Hepatocyte (in vitro differentiated cells): ENCODE data around the gene KLHL42. TPM values are rescaled to one million over a fixed set of nuclear protein-coding genes. Genes with fewer than 3 reads are reported as not detected.

ENCODE experiments used
- DNase-seq: peaks from one replicate; pipeline ENCODE4 v3.0.0-alpha.2; 2016; ENCODE audit warnings: low spot score
- H2AFZ ChIP-seq: fragments of 200-600 bp; sonication (generic); 2 replicates; pipeline ENCODE4 v1.6.0; 2016; ENCODE audit warnings: antibody characterized with exemption, mild to moderate bottlenecking
- H3K27ac ChIP-seq: fragments of 200-600 bp; sonication (generic); 2 replicates; pipeline ENCODE4 v1.5.1; 2016; ENCODE audit warnings: mild to moderate bottlenecking
- H3K27me3 ChIP-seq: fragments of 200-600 bp; sonication (generic); 2 replicates; pipeline ENCODE4 v1.6.1; 2016
- H3K36me3 ChIP-seq: fragments of 200-600 bp; sonication (generic); replicated peaks from 2 replicates; pipeline ENCODE4 v1.5.1; 2016; ENCODE audit warnings: low read depth; ENCODE audit not compliant: insufficient read depth
- H3K4me1 ChIP-seq: fragments of 200-600 bp; sonication (generic); 2 replicates; pipeline ENCODE4 v1.5.1; 2016; ENCODE audit warnings: mild to moderate bottlenecking, moderate library complexity; ENCODE audit not compliant: insufficient read depth
- H3K4me2 ChIP-seq: fragments of 200-600 bp; sonication (generic); 2 replicates; pipeline ENCODE4 v1.6.0; 2016
- H3K4me3 ChIP-seq: fragments of 200-600 bp; sonication (generic); 2 replicates; pipeline ENCODE4 v1.5.1; 2016; ENCODE audit warnings: mild to moderate bottlenecking
- H3K79me2 ChIP-seq: fragments of 200-600 bp; sonication (generic); 2 replicates; pipeline ENCODE4 v1.6.0; 2017; ENCODE audit warnings: mild to moderate bottlenecking
- H3K9me2 ChIP-seq: fragments of 200-600 bp; sonication (generic); replicated peaks from 2 replicates; pipeline ENCODE4 v1.6.0; 2017; ENCODE audit warnings: mild to moderate bottlenecking; ENCODE audit not compliant: insufficient read depth
- H3K9me3 ChIP-seq: fragments of 200-600 bp; sonication (generic); 2 replicates; pipeline ENCODE4 v1.5.1; 2016; ENCODE audit warnings: low read depth, mild to moderate bottlenecking
- H4K20me1 ChIP-seq: fragments of 200-600 bp; sonication (generic); 2 replicates; pipeline ENCODE4 v1.6.0; 2016; ENCODE audit warnings: mild to moderate bottlenecking; ENCODE audit not compliant: insufficient read depth, poor library complexity, severe bottlenecking
- EZH2 ChIP-seq: fragments of 200-600 bp; sonication (generic); IDR thresholded peaks from 2 replicates; pipeline ENCODE4 v1.6.1; 2016; ENCODE audit warnings: antibody characterized with exemption, mild to moderate bottlenecking, borderline replicate concordance
- EZH2phosphoT487 ChIP-seq: fragments of 200-600 bp; sonication (generic); IDR thresholded peaks from one replicate; pipeline ENCODE4 v1.6.1; 2018; ENCODE audit warnings: antibody characterized with exemption, mild to moderate bottlenecking, low read depth, moderate library complexity; ENCODE audit not compliant: unreplicated experiment, severe bottlenecking
- WGBS: methylation state at CpG from one replicate; pipeline ENCODE4 v1.1.6; 2016; ENCODE audit warnings: low lambda C conversion rate; ENCODE audit errors: missing lambda C conversion rate; 5-methylcytosine and 5-hydroxymethylcytosine counted together
- polyA plus RNA-seq: library from polyadenylated mRNA; unstranded; fragments of >200 nt; fragmentation: Nextera tagmentation; extraction: Ambion mirVana; gene quantifications from 2 replicates; pipeline ENCODE4 v1.2.1, GENCODE V29; 2016
- total RNA-seq: library from RNA; depleted of rRNA; stranded (reverse); fragments of >200 nt; gene quantifications from 2 replicates; pipeline ENCODE4 v1.2.3, GENCODE V29; 2014
- TF ChIP-seq, protein P1 (sequence below): fragments of 200-600 bp; sonication (generic); IDR thresholded peaks from 2 replicates; pipeline ENCODE4 v1.5.1; 2016; ENCODE audit warnings: antibody characterized with exemption, mild to moderate bottlenecking; ENCODE audit not compliant: poor library complexity

KLHL42 gene
- total and polyA plus RNA-seq, 2 experiments from 2014 or later: 13.5 to 14.4 TPM

DNA sequence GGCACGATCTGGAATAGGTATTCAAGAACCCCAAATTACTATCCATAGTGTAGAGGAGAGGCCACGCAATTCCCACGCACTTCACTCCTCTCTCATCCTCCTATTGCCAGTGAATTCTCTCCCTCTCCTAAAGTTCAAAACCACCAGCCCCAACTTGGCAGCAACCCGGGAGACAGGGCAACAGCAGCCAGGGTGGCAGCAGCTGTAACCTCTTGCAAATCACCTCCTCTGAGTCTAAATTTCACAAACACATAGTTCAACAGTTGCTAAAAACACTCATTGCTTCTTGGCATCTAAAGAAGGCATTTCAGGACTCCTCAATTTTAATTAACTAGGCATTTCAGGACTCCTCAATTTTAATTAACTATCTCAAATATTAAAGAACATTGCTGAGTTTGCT is 37.7 kb downstream of the KLHL42 start:
- 92% methylated on average over 4 of the region's 4 CpGs for WGBS
- no peak overlapping the region for H2AFZ ChIP-seq
- H4K20me1 ChIP-seq: no peaks in the 10 kb centered on the region
- no peaks in the 10 kb centered on the region for H3K4me1 ChIP-seq
- H3K4me2 ChIP-seq: no peak overlapping the region
- no peaks in the 10 kb centered on the region for H3K9me3 ChIP-seq
- TF ChIP-seq EZH2 (no peak), EZH2phosphoT487 (no peak)
- TF ChIP-seq, protein P1, sequence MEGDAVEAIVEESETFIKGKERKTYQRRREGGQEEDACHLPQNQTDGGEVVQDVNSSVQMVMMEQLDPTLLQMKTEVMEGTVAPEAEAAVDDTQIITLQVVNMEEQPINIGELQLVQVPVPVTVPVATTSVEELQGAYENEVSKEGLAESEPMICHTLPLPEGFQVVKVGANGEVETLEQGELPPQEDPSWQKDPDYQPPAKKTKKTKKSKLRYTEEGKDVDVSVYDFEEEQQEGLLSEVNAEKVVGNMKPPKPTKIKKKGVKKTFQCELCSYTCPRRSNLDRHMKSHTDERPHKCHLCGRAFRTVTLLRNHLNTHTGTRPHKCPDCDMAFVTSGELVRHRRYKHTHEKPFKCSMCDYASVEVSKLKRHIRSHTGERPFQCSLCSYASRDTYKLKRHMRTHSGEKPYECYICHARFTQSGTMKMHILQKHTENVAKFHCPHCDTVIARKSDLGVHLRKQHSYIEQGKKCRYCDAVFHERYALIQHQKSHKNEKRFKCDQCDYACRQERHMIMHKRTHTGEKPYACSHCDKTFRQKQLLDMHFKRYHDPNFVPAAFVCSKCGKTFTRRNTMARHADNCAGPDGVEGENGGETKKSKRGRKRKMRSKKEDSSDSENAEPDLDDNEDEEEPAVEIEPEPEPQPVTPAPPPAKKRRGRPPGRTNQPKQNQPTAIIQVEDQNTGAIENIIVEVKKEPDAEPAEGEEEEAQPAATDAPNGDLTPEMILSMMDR: no peak
- H3K27ac ChIP-seq: no peak overlapping the region
- no peaks in the 10 kb centered on the region for H3K9me2 ChIP-seq
- no peaks in the 10 kb centered on the region for H3K79me2 ChIP-seq
- no peak overlapping the region for H3K4me3 ChIP-seq
- no peaks in the 10 kb centered on the region for H3K36me3 ChIP-seq
- H3K27me3 ChIP-seq: no peaks in the 10 kb centered on the region
- DNase-seq: no peak

DNA sequence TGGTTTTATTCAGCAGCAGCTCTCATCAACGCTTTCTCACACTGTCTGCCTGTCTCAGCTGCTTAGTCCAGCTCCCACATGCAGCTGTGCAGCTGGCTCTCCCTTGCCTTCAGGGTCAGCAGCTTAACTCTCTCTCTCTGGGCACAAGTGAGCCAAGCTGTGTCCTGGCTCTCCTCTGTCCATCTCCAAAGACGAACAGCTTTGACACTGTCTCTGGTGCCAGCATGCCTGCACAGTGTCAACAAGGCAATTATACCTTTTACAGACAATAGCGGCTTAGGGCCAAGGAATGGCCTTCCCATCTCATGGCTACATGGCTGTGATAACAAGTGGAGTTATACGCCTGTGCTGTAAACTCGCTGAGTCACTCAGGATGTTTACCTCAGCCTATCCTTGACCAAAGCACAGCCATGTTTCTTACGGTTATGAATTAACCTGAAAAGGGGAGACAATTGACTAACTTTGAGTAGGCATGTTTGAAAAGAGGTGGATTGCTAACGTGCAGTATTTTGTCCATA is 38.4 kb downstream of the KLHL42 start:
- Histone ChIP-seq H2AFZ (no peak overlapping the region), H3K27ac (no peak overlapping the region), H3K79me2 (no peaks in the 10 kb centered on the region), H4K20me1 (no peaks in the 10 kb centered on the region), H3K27me3 (no peaks in the 10 kb centered on the region), H3K36me3 (no peaks in the 10 kb centered on the region), H3K9me2 (no peaks in the 10 kb centered on the region), H3K4me1 (no peaks in the 10 kb centered on the region), H3K4me2 (no peak overlapping the region), H3K9me3 (no peaks in the 10 kb centered on the region), H3K4me3 (no peak overlapping the region)
- TF ChIP-seq EZH2: no peak
- no peak for TF ChIP-seq EZH2phosphoT487
- TF ChIP-seq, protein P1: no peak
- WGBS: 51% methylated on average over 7 of the region's 7 CpGs
- DNase-seq: no peak

DNA sequence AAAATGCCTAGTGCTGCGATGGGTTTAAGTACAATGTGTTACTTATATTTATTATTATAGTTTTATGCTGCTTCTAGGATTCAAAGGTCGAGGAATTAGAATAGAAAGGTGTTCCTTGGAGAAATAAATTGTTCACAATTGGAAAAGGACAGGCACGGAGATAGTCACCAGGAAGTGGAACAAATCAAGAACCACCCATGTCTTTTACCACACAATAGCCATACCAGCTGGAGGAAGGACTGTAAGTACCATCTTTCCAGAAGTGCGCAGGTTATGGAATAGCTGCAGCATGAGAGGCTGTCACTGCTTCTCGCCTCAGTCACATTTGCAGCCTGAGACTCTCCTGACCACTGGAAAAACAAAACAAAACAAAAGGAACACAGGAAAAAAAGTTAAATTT is 40.5 kb downstream of the KLHL42 start:
- DNase-seq: no peak
- Histone ChIP-seq H3K4me3 (no peak overlapping the region), H3K9me3 (no peaks in the 10 kb centered on the region), H4K20me1 (no peaks in the 10 kb centered on the region), H3K79me2 (no peaks in the 10 kb centered on the region), H3K4me2 (no peak overlapping the region), H3K9me2 (no peaks in the 10 kb centered on the region), H2AFZ (no peak overlapping the region), H3K27me3 (no peaks in the 10 kb centered on the region), H3K27ac (no peak overlapping the region), H3K4me1 (no peaks in the 10 kb centered on the region), H3K36me3 (no peaks in the 10 kb centered on the region)
- TF ChIP-seq, protein P1: no peak
- TF ChIP-seq EZH2 (no peak), EZH2phosphoT487 (no peak)
- 90% methylated on average over 5 of the region's 5 CpGs for WGBS
